Stimulated activated CD8-positive, alpha-beta memory T cell treated with anti-CD3 and anti-CD28 coated beads, Interleukin-12 subunit alpha, Interleukin-12 subunit beta, amount 100 ng/mL, for 24 hours (primary cell): ENCODE data around the gene NKD2.
"Not testable (repeated sequence)": the region's sequence is repeated elsewhere in the genome, so short reads cannot be mapped to it uniquely, and the experiment has no call there.

Source experiments
- DNase-seq: peaks from one replicate; pipeline ENCODE4 v3.0.0-alpha.2; 2020; ENCODE audit errors: extremely low read depth

NKD2 gene, protein sequence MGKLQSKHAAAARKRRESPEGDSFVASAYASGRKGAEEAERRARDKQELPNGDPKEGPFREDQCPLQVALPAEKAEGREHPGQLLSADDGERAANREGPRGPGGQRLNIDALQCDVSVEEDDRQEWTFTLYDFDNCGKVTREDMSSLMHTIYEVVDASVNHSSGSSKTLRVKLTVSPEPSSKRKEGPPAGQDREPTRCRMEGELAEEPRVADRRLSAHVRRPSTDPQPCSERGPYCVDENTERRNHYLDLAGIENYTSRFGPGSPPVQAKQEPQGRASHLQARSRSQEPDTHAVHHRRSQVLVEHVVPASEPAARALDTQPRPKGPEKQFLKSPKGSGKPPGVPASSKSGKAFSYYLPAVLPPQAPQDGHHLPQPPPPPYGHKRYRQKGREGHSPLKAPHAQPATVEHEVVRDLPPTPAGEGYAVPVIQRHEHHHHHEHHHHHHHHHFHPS

GRCh38 chr5:1008451-1009358 lies at the start of gene NKD2:
Gene NKD2, plus strand, starts transcription at chr5:1008802. Its CDS starts 256 bp downstream, at chr5:1009058.
- DNase-seq, result no peak

DNA sequence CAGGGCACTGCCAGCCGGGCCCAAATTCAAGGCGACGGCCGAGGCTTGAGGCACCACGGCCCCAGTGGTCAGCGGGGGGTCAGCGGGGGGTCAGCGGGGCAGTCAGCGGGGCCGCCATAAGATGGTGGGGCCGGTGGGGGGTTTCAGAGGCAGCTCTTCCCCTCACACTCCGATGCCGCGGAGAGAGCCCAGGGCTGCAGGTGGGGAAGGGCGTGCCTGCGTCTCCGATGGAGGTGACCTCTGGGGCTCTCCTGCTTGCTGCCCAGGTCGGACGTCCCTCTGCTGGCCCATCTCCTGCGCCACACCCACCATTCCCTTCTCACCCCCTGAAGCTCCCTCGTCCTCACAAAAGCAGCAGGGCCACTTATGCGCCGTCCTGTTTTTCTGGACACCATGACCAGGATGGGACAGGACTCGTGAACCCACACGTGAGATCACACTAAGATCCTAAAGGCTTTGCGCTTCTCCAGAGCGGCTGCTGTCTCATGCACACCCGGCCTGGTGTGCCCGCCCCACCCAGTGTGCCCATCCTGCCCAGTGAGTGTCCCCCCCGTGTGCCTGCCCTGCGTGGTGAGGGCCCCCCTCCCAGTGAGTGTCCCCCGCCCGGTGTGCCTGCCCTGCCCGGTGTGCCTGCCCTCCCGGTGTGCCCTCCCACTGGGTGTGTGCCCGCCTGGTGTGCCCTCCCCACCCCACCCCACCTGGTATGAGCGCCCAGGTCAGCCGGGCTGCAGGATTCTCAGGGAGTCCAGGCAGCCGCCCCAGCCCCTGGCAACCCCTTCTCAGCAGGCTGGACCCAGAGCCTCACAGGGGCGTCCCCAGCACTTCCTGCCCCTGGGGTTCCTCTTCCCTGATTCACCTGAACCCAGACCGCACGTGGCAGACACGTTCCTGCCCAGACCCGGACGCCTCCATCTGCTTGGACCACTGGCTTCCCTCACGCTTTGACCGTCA lies 48.7 kb upstream of the NKD2 start:
- no peak for DNase-seq

DNA sequence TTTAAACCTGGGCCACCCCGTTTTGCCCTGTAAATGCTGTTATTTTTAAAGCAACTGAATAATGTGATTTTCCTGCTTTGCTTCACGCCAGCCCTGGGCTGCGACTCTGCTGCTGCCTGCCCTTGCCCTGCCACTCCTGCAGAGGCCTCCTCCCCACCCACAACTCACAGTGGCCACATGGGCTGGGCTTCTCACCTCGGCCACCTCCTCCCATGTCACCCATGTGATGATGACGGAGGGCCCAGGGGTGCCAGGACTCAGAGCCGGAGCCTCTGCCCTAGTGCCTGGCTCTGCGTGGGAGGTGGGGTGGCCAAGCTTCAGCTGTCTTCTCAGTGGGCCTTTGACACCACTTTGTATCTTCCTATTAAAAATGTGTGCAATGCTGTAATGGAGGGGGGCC lies 48.1 kb upstream of the NKD2 start:
- DNase-seq, result no peak

- DNase-seq, result no peak
Observed at GRCh38 chr5:961002-961710, 47.4 kb upstream of the NKD2 start.

DNA sequence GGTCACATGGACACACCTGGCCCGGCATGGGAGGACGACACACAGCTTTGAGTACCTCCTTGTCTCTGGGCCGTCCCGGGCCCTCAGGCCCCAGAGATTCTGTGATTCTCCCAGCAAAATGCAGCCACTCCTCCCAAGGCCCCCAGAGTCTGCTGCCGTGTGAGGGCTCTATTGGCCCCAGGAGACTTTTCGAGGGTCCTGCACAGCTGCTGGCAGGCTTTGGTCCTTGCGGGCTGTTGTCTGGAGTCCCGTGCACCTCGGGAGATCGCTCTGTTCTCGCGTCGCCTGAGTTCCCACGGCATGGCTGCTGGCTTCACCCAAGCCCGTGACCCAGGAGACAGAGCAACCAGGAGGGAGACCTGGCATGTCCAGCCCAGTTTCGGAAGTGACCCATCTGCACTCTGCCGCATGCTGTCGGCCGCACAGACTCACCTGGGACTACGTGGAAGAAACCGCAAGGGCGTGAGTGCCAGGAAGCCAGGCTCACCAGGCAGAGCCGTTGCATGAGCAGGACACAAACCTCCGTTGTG lies 46.8 kb upstream of the NKD2 start:
- no peak for DNase-seq

DNA sequence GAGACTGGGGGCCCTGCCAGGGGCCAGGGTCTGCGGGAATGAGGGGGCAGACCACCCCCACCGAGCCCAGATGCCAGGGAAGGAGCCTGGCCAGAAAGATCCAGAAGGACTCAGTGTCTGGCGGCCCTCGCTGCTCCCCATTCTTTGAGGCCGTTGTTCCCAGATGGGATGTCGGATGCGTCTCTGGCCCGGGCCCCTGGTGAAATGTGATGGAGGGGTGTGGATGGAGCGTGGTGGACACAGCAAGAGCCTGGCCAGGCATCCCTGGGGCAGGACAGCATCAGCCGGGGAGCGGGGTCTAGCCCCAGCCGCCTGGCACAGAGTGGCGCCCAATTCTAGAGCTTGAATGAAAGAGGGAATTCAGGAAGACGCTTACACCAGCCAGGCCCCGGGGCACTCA lies 46.2 kb upstream of the NKD2 start:
- no peak for DNase-seq

- no peak for DNase-seq
Observed at GRCh38 chr5:962801-963200, 45.8 kb upstream of the NKD2 start.

DNA sequence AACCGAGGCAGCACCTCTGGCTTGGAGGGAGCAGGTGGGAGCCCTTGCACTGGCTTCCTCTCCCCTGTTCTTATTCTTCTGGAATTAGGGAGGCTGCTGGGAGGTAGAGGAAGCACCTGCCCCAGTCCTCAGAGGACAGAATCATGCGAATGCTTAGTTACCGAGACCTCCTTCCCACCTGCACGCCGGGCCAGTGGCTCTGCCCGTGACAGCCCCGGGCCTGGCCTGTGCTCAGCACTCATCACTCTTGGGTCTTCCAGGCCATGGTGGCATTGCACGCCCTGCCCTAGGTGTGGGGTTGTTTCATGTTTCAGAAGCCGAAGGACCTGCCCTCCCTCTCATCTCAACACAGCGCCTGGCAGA lies 45.3 kb upstream of the NKD2 start:
- no peak for DNase-seq

GRCh38 chr5:963673-964531 lies 44.7 kb upstream of the NKD2 start:
- no peak for DNase-seq

DNA sequence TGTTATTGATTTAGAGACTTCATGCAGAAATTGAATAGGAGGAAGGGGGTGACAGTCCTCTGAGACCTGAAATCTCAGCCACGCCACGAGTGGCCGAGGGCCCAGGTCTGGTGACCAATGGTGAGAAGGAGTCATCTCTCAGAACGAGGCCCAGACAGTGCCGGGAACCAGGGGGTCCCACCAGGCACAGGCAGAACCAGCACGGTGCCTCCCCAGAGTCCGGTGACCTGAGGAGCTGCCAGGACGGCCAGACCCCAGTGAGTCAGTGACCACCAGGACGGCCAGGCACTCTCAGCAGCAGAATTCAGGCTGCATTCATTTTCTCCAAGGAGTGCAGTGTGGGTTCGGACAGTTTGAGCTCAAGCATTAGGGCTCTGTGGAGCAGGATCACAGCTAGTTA lies 43.8 kb upstream of the NKD2 start:
- DNase-seq, result no peak

DNA sequence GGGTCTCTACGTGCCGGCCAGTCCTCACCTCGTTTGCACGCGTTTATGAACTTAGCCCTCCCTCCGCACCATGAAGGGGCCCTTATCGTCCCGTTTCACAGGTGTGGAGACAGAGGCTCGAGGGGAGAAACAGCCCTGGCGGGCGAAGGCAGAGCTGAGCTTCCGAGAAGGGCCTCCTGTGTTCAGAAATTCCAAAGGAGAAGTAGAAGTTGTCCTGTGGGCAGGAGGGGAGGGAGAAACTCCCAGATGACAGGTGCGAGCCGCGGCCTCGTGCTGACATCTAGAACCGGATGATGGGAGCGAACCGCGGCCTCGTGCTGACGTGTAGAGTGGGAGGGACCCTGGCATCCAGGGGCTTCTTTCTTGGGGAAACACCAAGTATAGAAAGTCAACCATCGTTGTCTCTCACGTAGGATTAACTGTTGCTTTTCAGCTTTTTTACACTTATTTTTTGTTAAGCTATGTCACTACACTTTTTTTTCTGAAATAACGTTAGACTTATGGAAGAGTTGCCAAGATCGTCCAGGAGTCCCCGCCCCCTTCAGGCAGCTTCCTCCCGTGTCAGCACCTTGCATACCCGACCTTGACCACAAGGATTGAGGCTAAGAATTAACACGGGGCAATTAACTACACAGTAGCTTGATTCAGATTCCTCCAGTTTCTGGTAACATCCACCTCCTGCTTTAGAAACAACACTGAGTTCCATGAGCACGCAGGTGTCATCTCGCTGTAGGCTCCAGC lies 42.8 kb upstream of the NKD2 start:
- no peak for DNase-seq

GRCh38 chr5:966345-966710 lies 42.3 kb upstream of the NKD2 start:
- no peak for DNase-seq

DNA sequence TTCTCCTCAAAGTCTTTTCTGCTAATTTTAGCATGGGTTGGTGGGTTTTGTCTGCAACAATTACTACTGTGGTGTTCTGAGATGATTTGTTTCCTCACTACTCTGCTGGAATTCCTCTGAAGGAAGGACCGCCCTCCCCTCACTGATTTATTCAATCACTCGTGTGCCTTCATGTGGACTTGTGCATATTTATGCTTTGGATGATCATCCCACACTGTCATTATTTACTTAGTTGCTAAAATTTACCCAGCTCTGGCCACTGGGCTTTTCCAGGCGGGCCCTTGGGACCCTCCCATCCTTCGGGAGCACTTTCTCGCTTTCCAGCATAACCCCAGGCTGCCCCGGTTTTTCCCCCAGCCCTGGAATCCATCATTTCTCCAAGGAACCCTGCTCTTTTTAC lies 41.7 kb upstream of the NKD2 start:
- DNase-seq, result no peak

GRCh38 chr5:968881-969280 lies 39.7 kb upstream of the NKD2 start:
- no peak for DNase-seq

- no peak for DNase-seq
Observed at GRCh38 chr5:969408-969839, 39.2 kb upstream of the NKD2 start.

DNA sequence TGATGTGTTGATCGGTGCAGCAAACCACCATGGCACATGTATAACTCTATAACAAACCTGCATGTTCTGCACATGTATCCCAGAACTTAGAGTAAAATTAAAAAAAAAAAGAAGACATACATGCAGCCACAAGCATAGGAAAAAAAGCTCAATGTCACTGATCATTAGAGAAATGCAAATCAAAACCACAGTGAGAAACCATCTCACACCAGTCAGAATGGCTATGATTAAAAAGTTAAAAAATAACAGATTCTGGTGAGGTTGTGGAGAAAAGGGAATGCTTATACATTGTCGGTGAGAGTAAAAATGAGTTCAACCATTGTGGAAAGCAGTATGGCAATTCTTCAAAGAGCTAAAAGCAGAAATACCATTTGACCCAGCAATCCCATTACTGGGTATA lies 36.0 kb upstream of the NKD2 start:
- not testable (repeated sequence) for DNase-seq

DNA sequence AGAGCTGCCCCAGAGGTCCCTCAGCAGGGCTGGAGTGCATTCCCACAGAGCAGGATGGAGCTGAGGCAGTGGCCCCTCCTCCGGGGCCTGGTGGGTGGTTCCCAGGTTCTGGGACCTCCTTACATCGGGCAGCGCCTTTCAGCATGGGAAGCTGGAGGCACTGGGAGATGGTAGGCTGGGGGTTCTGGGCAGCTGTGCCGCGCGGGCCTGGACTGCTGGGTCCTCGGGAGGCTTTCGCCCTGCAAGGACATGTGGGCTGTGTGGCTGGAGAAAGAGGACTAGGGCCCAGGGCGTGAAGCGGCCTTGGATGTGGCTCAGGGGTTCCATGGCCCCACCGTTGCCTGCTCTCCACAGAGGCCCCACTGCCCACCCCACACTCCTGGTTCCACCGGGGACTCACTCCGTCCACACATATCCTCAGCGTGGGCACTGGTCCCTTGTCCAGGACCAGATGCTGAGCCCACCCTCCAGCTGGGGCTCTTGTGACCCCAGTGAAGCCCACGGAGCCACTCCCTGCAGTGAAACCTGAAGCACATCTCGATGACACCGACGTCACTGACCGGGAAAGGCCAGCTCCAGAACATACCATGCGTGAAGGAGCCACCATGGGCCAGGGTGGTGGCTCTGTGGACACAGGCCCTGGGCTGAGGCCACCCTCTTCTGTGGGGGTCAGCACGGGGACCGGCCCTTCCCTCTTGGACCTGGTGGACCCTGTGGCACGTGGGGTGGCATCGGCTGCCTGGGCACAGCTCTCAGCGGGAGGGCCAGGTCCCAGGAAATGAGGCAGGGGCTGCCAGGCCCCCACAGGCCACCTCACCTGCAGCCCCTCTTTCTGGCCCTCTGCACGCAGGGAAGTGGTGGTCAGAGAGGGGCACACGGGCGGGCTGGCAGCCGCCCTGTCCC lies 31.5 kb upstream of the NKD2 start:
- DNase-seq, result no peak

- DNase-seq, result no peak
Observed at GRCh38 chr5:978054-978453, 30.5 kb upstream of the NKD2 start.
